Duodenal mucosa (tissue), 2 donors: ENCODE data around the gene SUOX.

Experiments
- H3K27ac ChIP-seq: one replicate; pipeline ENCODE4 v1.7.0; 2013; ENCODE audit warnings: low read depth, low read length
- H3K27me3 ChIP-seq, 2 donors: one replicate each; pipeline ENCODE4 v1.7.0; 2013; ENCODE audit warnings: low read length in 2 of 2, control low read depth in 1 of 2; ENCODE audit not compliant: insufficient read depth in 2 of 2, control insufficient read depth in 1 of 2
- H3K36me3 ChIP-seq, 2 donors: one replicate each; pipeline ENCODE4 v1.7.0; 2013; ENCODE audit warnings: low read length in 2 of 2, control low read depth in 1 of 2; ENCODE audit not compliant: insufficient read depth in 2 of 2, control insufficient read depth in 1 of 2
- H3K4me1 ChIP-seq, 2 donors: one replicate each; pipeline ENCODE4 v1.7.0; 2013; ENCODE audit warnings: low read length in 2 of 2, control low read depth in 1 of 2; ENCODE audit not compliant: insufficient read depth in 2 of 2, control insufficient read depth in 1 of 2
- H3K4me3 ChIP-seq, 2 donors: one replicate each; pipeline ENCODE4 v1.7.0; 2013; ENCODE audit warnings: low read length in 2 of 2, low read depth in 1 of 2
- H3K9ac ChIP-seq, 2 donors: one replicate each; pipeline ENCODE4 v1.7.0; 2013; ENCODE audit warnings: low read length in 2 of 2, low read depth in 1 of 2
- H3K9me3 ChIP-seq, 2 donors: one replicate each; pipeline ENCODE4 v1.7.0; 2013; ENCODE audit warnings: low read length in 2 of 2, control low read depth in 1 of 2; ENCODE audit not compliant: control insufficient read depth in 1 of 2

The SUOX gene

GRCh38 chr12:55996715-55997534 is at the start of gene SUOX:
SUOX (plus strand) TSS chr12:55997276; CDS start chr12:56002222, 4,946 bp downstream.
- Histone ChIP-seq H3K36me3 (peaks cover 16 to 24% of the 10 kb centered on the region in 2 donors), H3K27ac (peak within 1 kb of the TSS; percentile 63), H3K4me1 (peaks cover 41 to 43% of the 10 kb centered on the region in 2 donors), H3K27me3 (no peaks in the 10 kb centered on the region), H3K9me3 (no peaks in the 10 kb centered on the region), H3K9ac (peak within 1 kb of the TSS; percentile 89 to 98), H3K4me3 (peak within 1 kb of the TSS; percentile 97 to 98)

- H3K9ac ChIP-seq: no peak overlapping the region
- no peak overlapping the region for H3K4me3 ChIP-seq
- peaks cover 27 to 40% of the 10 kb centered on the region in 2 donors for H3K36me3 ChIP-seq
- peaks cover 16 to 19% of the 10 kb centered on the region in 2 donors for H3K4me1 ChIP-seq
- no peaks in the 10 kb centered on the region for H3K27me3 ChIP-seq
- no peak overlapping the region for H3K27ac ChIP-seq
- H3K9me3 ChIP-seq: no peaks in the 10 kb centered on the region
Measured at GRCh38 chr12:55955344-55955743, 41.7 kb upstream of the SUOX start.

GRCh38 chr12:55955800-55956508 is 41.1 kb upstream of the SUOX start:
- H3K27ac ChIP-seq: no peak overlapping the region
- peaks cover 26 to 39% of the 10 kb centered on the region in 2 donors for H3K36me3 ChIP-seq
- no peaks in the 10 kb centered on the region for H3K9me3 ChIP-seq
- peaks cover 16 to 19% of the 10 kb centered on the region in 2 donors for H3K4me1 ChIP-seq
- H3K4me3 ChIP-seq: no peak overlapping the region
- H3K27me3 ChIP-seq: no peaks in the 10 kb centered on the region
- no peak overlapping the region for H3K9ac ChIP-seq

GRCh38 chr12:55957106-55957859 is 39.8 kb upstream of the SUOX start:
- Histone ChIP-seq H3K4me1 (peaks cover 16 to 19% of the 10 kb centered on the region in 2 donors), H3K9ac (no peak overlapping the region), H3K4me3 (no peak overlapping the region), H3K36me3 (peaks cover 13 to 26% of the 10 kb centered on the region in 2 donors), H3K9me3 (no peaks in the 10 kb centered on the region), H3K27me3 (no peaks in the 10 kb centered on the region), H3K27ac (no peak overlapping the region)

- peaks cover 20 to 22% of the 10 kb centered on the region in 2 donors for H3K4me1 ChIP-seq
- no peak overlapping the region for H3K27ac ChIP-seq
- H3K4me3 ChIP-seq: no peak overlapping the region
- H3K9me3 ChIP-seq: no peaks in the 10 kb centered on the region
- no peaks in the 10 kb centered on the region for H3K27me3 ChIP-seq
- no peak overlapping the region for H3K9ac ChIP-seq
- no peaks in the 10 kb centered on the region for H3K36me3 ChIP-seq
Measured at GRCh38 chr12:55963760-55964159, 33.3 kb upstream of the SUOX start.

GRCh38 chr12:55965240-55965639 is 31.8 kb upstream of the SUOX start:
- Histone ChIP-seq H3K27me3 (no peaks in the 10 kb centered on the region), H3K9ac (no peak overlapping the region)

GRCh38 chr12:55965941-55966407 is 31.1 kb upstream of the SUOX start, which contains the start of gene PMEL:
PMEL (minus strand) TSS chr12:55966042; CDS start chr12:55966011, 31 bp downstream.
- Histone ChIP-seq H3K27ac (peak within 1 kb of the TSS; percentile 59), H3K9ac (peak within 1 kb of the TSS; percentile 93 to 95), H3K27me3 (no peaks in the 10 kb centered on the region), H3K9me3 (no peaks in the 10 kb centered on the region), H3K4me3 (peak within 1 kb of the TSS; percentile 85 to 92), H3K36me3 (peaks cover 0 to 2% of the 10 kb centered on the region in 2 donors), H3K4me1 (peaks cover 20 to 22% of the 10 kb centered on the region in 2 donors)

More at GRCh38 chr12:55965240-55965639, 31.8 kb upstream of the SUOX start:
- Histone ChIP-seq H3K9me3 (no peaks in the 10 kb centered on the region), H3K4me1 (peaks cover 20 to 22% of the 10 kb centered on the region in 2 donors), H3K4me3 (no peak overlapping the region), H3K36me3 (peaks cover 0 to 2% of the 10 kb centered on the region in 2 donors), H3K27ac (no peak overlapping the region)

GRCh38 chr12:55966408-55967281 is 30.4 kb upstream of the SUOX start, which contains the start of gene CDK2:
CDK2 (plus strand) TSS chr12:55966830; CDS start chr12:55967009, 179 bp downstream.
- Histone ChIP-seq H3K4me1 (peaks cover 20 to 22% of the 10 kb centered on the region in 2 donors), H3K9ac (peak within 1 kb of the TSS; percentile 93 to 95), H3K4me3 (peak within 1 kb of the TSS; percentile 85 to 92), H3K27ac (peak within 1 kb of the TSS; percentile 59), H3K36me3 (peaks cover 0 to 2% of the 10 kb centered on the region in 2 donors), H3K27me3 (no peaks in the 10 kb centered on the region), H3K9me3 (no peaks in the 10 kb centered on the region)

- H3K27me3 ChIP-seq: no peaks in the 10 kb centered on the region
- peaks cover 31 to 32% of the 10 kb centered on the region in 2 donors for H3K4me1 ChIP-seq
- H3K36me3 ChIP-seq: peaks cover 0 to 2% of the 10 kb centered on the region in 2 donors
- H3K9me3 ChIP-seq: no peaks in the 10 kb centered on the region
- H3K9ac ChIP-seq: no peak overlapping the region
- no peak overlapping the region for H3K27ac ChIP-seq
- H3K4me3 ChIP-seq: no peak overlapping the region
Measured at GRCh38 chr12:55969356-55969755, 27.7 kb upstream of the SUOX start.
